Neural cell (in vitro differentiated cells): ENCODE results near the gene TEDC1. TPM values are rescaled to one million over a fixed set of nuclear protein-coding genes. Genes with fewer than 3 reads are reported as not detected.

Experiments used
- H2AFZ ChIP-seq: fragments of 200-600, 300-800 bp; sonication (generic), shearing (Covaris generic); 2 replicates; pipeline ENCODE4 v1.6.0; 2014; ENCODE audit warnings: low read depth, mild to moderate bottlenecking, antibody characterized with exemption, low read length, moderate library complexity
- H3F3A ChIP-seq: fragments of 200-600 bp; shearing (Covaris generic); 2 replicates; pipeline ENCODE4 v1.6.1; 2016; ENCODE audit warnings: mild to moderate bottlenecking, moderate library complexity, mixed read lengths, antibody characterized with exemption, low read length; ENCODE audit not compliant: insufficient read depth, poor library complexity, severe bottlenecking
- H3K27ac ChIP-seq: fragments of 200-600, 300-800 bp; sonication (generic), shearing (Covaris generic); 2 replicates; pipeline ENCODE4 v1.5.1; 2014; ENCODE audit warnings: mild to moderate bottlenecking, low read length, moderate library complexity
- H3K27me3 ChIP-seq: fragments of 300-800, 200-600 bp; sonication (generic), shearing (Covaris generic); 2 replicates; pipeline ENCODE4 v1.6.0; 2014; ENCODE audit warnings: mild to moderate bottlenecking, low read depth, low read length, moderate library complexity; ENCODE audit not compliant: insufficient read depth
- H3K36me3 ChIP-seq: fragments of 300-800, 200-600 bp; sonication (generic), shearing (Covaris generic); 2 replicates; pipeline ENCODE4 v1.5.1; 2014; ENCODE audit warnings: mild to moderate bottlenecking, antibody characterized with exemption, low read length, moderate library complexity; ENCODE audit not compliant: insufficient read depth
- H3K4me2 ChIP-seq: fragments of 300-800, 200-600 bp; sonication (generic), shearing (Covaris generic); 2 replicates; pipeline ENCODE4 v1.6.0; 2014; ENCODE audit warnings: mild to moderate bottlenecking, low read length
- H3K4me3 ChIP-seq: fragments of 300-800, 200-600 bp; sonication (generic), shearing (Covaris generic); 2 replicates; pipeline ENCODE4 v1.5.1; 2014; ENCODE audit warnings: mild to moderate bottlenecking, low read length, moderate library complexity
- H3K79me2 ChIP-seq: fragments of 200-600 bp; shearing (Covaris generic); replicated peaks from 2 replicates; pipeline ENCODE4 v1.6.0; 2014; ENCODE audit warnings: mild to moderate bottlenecking, low read length, moderate library complexity; ENCODE audit not compliant: insufficient read depth
- H3K9ac ChIP-seq: fragments of 300-800, 200-600 bp; sonication (generic), shearing (Covaris generic); 2 replicates; pipeline ENCODE4 v1.6.1; 2016; ENCODE audit warnings: mild to moderate bottlenecking, low read length, mixed read lengths
- H3K9me2 ChIP-seq: fragments of 200-600 bp; shearing (Covaris generic); 2 replicates; pipeline ENCODE4 v1.6.1; 2016; ENCODE audit warnings: mild to moderate bottlenecking, low read length, mixed read lengths; ENCODE audit not compliant: insufficient read depth
- H3K9me3 ChIP-seq: fragments of 200-600, 300-800 bp; sonication (generic), shearing (Covaris generic); 2 replicates; pipeline ENCODE4 v1.6.1; 2016; ENCODE audit warnings: mild to moderate bottlenecking, mixed run types, low read length, moderate library complexity, mixed read lengths
- H4K20me1 ChIP-seq: fragments of 200-600 bp; shearing (Covaris generic); 2 replicates; pipeline ENCODE4 v1.6.1; 2016; ENCODE audit warnings: mild to moderate bottlenecking, mixed run types; ENCODE audit not compliant: insufficient read depth
- EP300 ChIP-seq: fragments of 450-650 bp; conservative IDR thresholded peaks from 2 replicates; pipeline ENCODE4 v1.6.1; 2014; ENCODE audit warnings: antibody characterized with exemption, mild to moderate bottlenecking, moderate library complexity; ENCODE audit not compliant: poor library complexity, severe bottlenecking
- EZH2 ChIP-seq: fragments of 200-600, 300-800 bp; shearing (Covaris generic), sonication (generic); IDR thresholded peaks from 2 replicates; pipeline ENCODE4 v1.6.1; 2014; ENCODE audit warnings: antibody characterized with exemption, low read length, borderline replicate concordance, mild to moderate bottlenecking; ENCODE audit not compliant: insufficient read depth, poor library complexity, severe bottlenecking
- MXI1 ChIP-seq: fragments of 450-650 bp; conservative IDR thresholded peaks from 2 replicates; pipeline ENCODE4 v1.6.1; 2014; ENCODE audit warnings: antibody characterized with exemption, mild to moderate bottlenecking; ENCODE audit not compliant: poor library complexity, severe bottlenecking
- POLR2AphosphoS5 ChIP-seq: IDR thresholded peaks from 2 replicates; pipeline ENCODE4 v1.6.1; 2012
- RAD21 ChIP-seq: fragments of 450-650 bp; conservative IDR thresholded peaks from 2 replicates; pipeline ENCODE4 v1.6.1; 2014; ENCODE audit warnings: antibody characterized with exemption, mild to moderate bottlenecking, moderate library complexity
- SMC3 ChIP-seq: fragments of 450-650 bp; conservative IDR thresholded peaks from 2 replicates; pipeline ENCODE4 v1.6.1; 2014; ENCODE audit warnings: antibody characterized with exemption, mild to moderate bottlenecking, moderate library complexity; ENCODE audit not compliant: poor library complexity
- TAF1 ChIP-seq: IDR thresholded peaks from 2 replicates; pipeline ENCODE4 v1.6.1; 2012; ENCODE audit warnings: low read depth
- polyA plus RNA-seq: library from polyadenylated mRNA; depleted of rRNA; stranded (reverse); fragments of >200 nt; gene quantifications from 2 replicates; pipeline ENCODE4 v1.2.3, GENCODE V29; 2014
- TF ChIP-seq, protein P1 (sequence below): IDR thresholded peaks from 2 replicates; pipeline ENCODE4 v1.6.1; 2012; ENCODE audit warnings: borderline replicate concordance
- TF ChIP-seq, protein P2 (sequence below): fragments of 450-650 bp; IDR thresholded peaks from 2 replicates; pipeline ENCODE4 v1.5.1; 2014; ENCODE audit warnings: antibody characterized with exemption, mild to moderate bottlenecking, moderate library complexity; ENCODE audit not compliant: poor library complexity, severe bottlenecking

Gene TEDC1
- polyA plus RNA-seq, 1 donor from 2014 or later, result 18.9 TPM

- no peak overlapping the region for H2AFZ ChIP-seq
- no peaks in the 10 kb centered on the region for H3K36me3 ChIP-seq
- H3K27ac ChIP-seq, result no peak overlapping the region
- H3F3A ChIP-seq, result no peaks in the 10 kb centered on the region
- no peak overlapping the region for H3K4me2 ChIP-seq
- no peaks in the 10 kb centered on the region for H3K79me2 ChIP-seq
- H3K27me3 ChIP-seq, result no peaks in the 10 kb centered on the region
- H3K9me3 ChIP-seq, result no peaks in the 10 kb centered on the region
- no peak overlapping the region for H3K9ac ChIP-seq
- peaks cover 3% of the 10 kb centered on the region for H4K20me1 ChIP-seq
- no peak overlapping the region for H3K4me3 ChIP-seq
- TF ChIP-seq POLR2AphosphoS5 (no peak), SMC3 (no peak), EP300 (no peak), TAF1 (no peak), EZH2 (no peak)
- TF ChIP-seq, protein P1, sequence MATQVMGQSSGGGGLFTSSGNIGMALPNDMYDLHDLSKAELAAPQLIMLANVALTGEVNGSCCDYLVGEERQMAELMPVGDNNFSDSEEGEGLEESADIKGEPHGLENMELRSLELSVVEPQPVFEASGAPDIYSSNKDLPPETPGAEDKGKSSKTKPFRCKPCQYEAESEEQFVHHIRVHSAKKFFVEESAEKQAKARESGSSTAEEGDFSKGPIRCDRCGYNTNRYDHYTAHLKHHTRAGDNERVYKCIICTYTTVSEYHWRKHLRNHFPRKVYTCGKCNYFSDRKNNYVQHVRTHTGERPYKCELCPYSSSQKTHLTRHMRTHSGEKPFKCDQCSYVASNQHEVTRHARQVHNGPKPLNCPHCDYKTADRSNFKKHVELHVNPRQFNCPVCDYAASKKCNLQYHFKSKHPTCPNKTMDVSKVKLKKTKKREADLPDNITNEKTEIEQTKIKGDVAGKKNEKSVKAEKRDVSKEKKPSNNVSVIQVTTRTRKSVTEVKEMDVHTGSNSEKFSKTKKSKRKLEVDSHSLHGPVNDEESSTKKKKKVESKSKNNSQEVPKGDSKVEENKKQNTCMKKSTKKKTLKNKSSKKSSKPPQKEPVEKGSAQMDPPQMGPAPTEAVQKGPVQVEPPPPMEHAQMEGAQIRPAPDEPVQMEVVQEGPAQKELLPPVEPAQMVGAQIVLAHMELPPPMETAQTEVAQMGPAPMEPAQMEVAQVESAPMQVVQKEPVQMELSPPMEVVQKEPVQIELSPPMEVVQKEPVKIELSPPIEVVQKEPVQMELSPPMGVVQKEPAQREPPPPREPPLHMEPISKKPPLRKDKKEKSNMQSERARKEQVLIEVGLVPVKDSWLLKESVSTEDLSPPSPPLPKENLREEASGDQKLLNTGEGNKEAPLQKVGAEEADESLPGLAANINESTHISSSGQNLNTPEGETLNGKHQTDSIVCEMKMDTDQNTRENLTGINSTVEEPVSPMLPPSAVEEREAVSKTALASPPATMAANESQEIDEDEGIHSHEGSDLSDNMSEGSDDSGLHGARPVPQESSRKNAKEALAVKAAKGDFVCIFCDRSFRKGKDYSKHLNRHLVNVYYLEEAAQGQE, result no peak
- TF ChIP-seq, protein P2, sequence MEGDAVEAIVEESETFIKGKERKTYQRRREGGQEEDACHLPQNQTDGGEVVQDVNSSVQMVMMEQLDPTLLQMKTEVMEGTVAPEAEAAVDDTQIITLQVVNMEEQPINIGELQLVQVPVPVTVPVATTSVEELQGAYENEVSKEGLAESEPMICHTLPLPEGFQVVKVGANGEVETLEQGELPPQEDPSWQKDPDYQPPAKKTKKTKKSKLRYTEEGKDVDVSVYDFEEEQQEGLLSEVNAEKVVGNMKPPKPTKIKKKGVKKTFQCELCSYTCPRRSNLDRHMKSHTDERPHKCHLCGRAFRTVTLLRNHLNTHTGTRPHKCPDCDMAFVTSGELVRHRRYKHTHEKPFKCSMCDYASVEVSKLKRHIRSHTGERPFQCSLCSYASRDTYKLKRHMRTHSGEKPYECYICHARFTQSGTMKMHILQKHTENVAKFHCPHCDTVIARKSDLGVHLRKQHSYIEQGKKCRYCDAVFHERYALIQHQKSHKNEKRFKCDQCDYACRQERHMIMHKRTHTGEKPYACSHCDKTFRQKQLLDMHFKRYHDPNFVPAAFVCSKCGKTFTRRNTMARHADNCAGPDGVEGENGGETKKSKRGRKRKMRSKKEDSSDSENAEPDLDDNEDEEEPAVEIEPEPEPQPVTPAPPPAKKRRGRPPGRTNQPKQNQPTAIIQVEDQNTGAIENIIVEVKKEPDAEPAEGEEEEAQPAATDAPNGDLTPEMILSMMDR, result no peak
- no peaks in the 10 kb centered on the region for H3K9me2 ChIP-seq
Observed at GRCh38 chr14:105442834-105443233, 48.2 kb upstream of the TEDC1 start.

- no peak overlapping the region for H3K4me2 ChIP-seq
- H3F3A ChIP-seq, result no peaks in the 10 kb centered on the region
- no peaks in the 10 kb centered on the region for H3K9me2 ChIP-seq
- H3K27me3 ChIP-seq, result no peaks in the 10 kb centered on the region
- H3K36me3 ChIP-seq, result no peaks in the 10 kb centered on the region
- no peaks in the 10 kb centered on the region for H3K79me2 ChIP-seq
- H3K9me3 ChIP-seq, result no peaks in the 10 kb centered on the region
- no peak overlapping the region for H3K27ac ChIP-seq
- TF ChIP-seq MXI1 (no peak), EP300 (no peak), TAF1 (no peak), RAD21 (no peak), POLR2AphosphoS5 (no peak), EZH2 (no peak), SMC3 (no peak)
- TF ChIP-seq, protein P1, result no peak
- TF ChIP-seq, protein P2, result no peak
- no peak overlapping the region for H3K4me3 ChIP-seq
- no peak overlapping the region for H2AFZ ChIP-seq
- no peaks in the 10 kb centered on the region for H4K20me1 ChIP-seq
- no peak overlapping the region for H3K9ac ChIP-seq
Observed at GRCh38 chr14:105444859-105445258, 46.2 kb upstream of the TEDC1 start.
